A549 (cell line): ENCODE data around the gene RTN4RL2. TPM values are rescaled to one million over a fixed set of nuclear protein-coding genes. Genes with fewer than 3 reads are reported as not detected.
"Not testable (repeated sequence)": the region's sequence is repeated elsewhere in the genome, so short reads cannot be mapped to it uniquely, and the experiment has no call there.

Experiments
- ATAC-seq, 2 experiments: fragments of 200-7000 bp in 1 of 2; fragments of >200 bp in 1 of 2; cut with Nextera tagmentation in 1 of 2; cut with Tn5 transposase in 1 of 2; 3 replicates each; pipeline versions ENCODE4 v1.8.0 to v1.9.1; 2018 to 2020; ENCODE audit warnings: mild to moderate bottlenecking in 1 of 2, moderate library complexity in 1 of 2
- CTCF ChIA-PET: fragments of 300-600 bp; sonication (Branson Sonifier 250); formaldehyde crosslinking; extraction: SDS; loops from one replicate; lab custom pipeline; 2021; ENCODE audit warnings: antibody characterized with exemption, inconsistent platforms; lab: Yijun Ruan, JAX
- POLR2A ChIA-PET: fragments of 350-600 bp; formaldehyde crosslinking; extraction: SDS; loops from one replicate; lab custom pipeline; 2021; ENCODE audit warnings: antibody characterized with exemption, inconsistent platforms; lab: Yijun Ruan, JAX
- DNase-seq, 2 experiments: peaks; one replicate each; pipeline versions ENCODE4 v3.0.0 to v3.0.0-alpha.2; 2011 to 2016; ENCODE audit warnings: low read depth in 1 of 2, low spot score in 1 of 2
- FAIRE-seq: peaks from 2 replicates; lab custom pipeline; 2011; peaks lifted over from hg19 to GRCh38; lab: Jason Lieb, UNC
- H3K27ac ChIP-seq, 2 experiments: fragments of >200 bp; sonication (Bioruptor Twin); formaldehyde crosslinking; 3 replicates each; pipeline ENCODE4 v1.5.1; 2016 to 2017
- H3K4me1 ChIP-seq: fragments of >200 bp; sonication (Bioruptor Twin); formaldehyde crosslinking; 3 replicates; pipeline ENCODE4 v1.6.1; 2016
- H3K4me2 ChIP-seq: fragments of >200 bp; sonication (Bioruptor Twin); formaldehyde crosslinking; 3 replicates; pipeline ENCODE4 v1.6.1; 2016
- H3K4me3 ChIP-seq: fragments of >200 bp; sonication (Bioruptor Twin); formaldehyde crosslinking; 3 replicates; pipeline ENCODE4 v1.5.1; 2016
- H3K9me3 ChIP-seq: fragments of >200 bp; sonication (Bioruptor Twin); formaldehyde crosslinking; 3 replicates; pipeline ENCODE4 v1.6.1; 2016
- CHD2 ChIP-seq: fragments of 150-350 bp; IDR thresholded peaks from 2 replicates; pipeline ENCODE4 v1.6.1; 2014; ENCODE audit warnings: low read length; ENCODE audit not compliant: partially characterized antibody
- EHF ChIP-seq: fragments of 250-450 bp; sonication (Bioruptor Pico); IDR thresholded peaks from 2 replicates; pipeline ENCODE4 v1.5.0; 2020; ENCODE audit warnings: mild to moderate bottlenecking
- ESRRA ChIP-seq: fragments of 150-350 bp; IDR thresholded peaks from 2 replicates; pipeline ENCODE4 v1.6.1; 2014; ENCODE audit warnings: mild to moderate bottlenecking, low read length, borderline replicate concordance
- HOXA7 ChIP-seq: fragments of 250-450 bp; sonication (Bioruptor Pico); IDR thresholded peaks from 2 replicates; pipeline ENCODE4 v1.5.0; 2020; ENCODE audit warnings: mild to moderate bottlenecking, moderate library complexity
- HOXB5 ChIP-seq: fragments of 250-450 bp; sonication (Bioruptor Pico); IDR thresholded peaks from 2 replicates; pipeline ENCODE4 v1.5.0; 2020; ENCODE audit warnings: mild to moderate bottlenecking, moderate library complexity
- KDM5A ChIP-seq: fragments of 200-600 bp; sonication (generic); IDR thresholded peaks from 2 replicates; pipeline ENCODE4 v1.6.1; 2016; ENCODE audit warnings: antibody characterized with exemption, mild to moderate bottlenecking
- MAFK ChIP-seq: fragments of 450-650 bp; IDR thresholded peaks from 2 replicates; pipeline ENCODE4 v1.6.1; 2014; ENCODE audit not compliant: partially characterized antibody
- MAZ ChIP-seq: fragments of 150-350 bp; IDR thresholded peaks from 2 replicates; pipeline ENCODE4 v1.6.1; 2014; ENCODE audit warnings: antibody characterized with exemption, low read depth, low read length, borderline replicate concordance
- MYC ChIP-seq: IDR thresholded peaks from 2 replicates; pipeline ENCODE4 v1.6.1; 2012; ENCODE audit warnings: mild to moderate bottlenecking, inconsistent platforms, low read length, improper control_type of control experiment, borderline replicate concordance
- NPAS2 ChIP-seq: fragments of 250-450 bp; sonication (Bioruptor Pico); IDR thresholded peaks from 2 replicates; pipeline ENCODE4 v1.8.0; 2022; ENCODE audit warnings: mild to moderate bottlenecking, moderate library complexity, borderline replicate concordance
- PHF8 ChIP-seq: fragments of 200-600 bp; sonication (generic); IDR thresholded peaks from 2 replicates; pipeline ENCODE4 v1.6.1; 2016; ENCODE audit warnings: low read depth, mild to moderate bottlenecking, antibody characterized with exemption, moderate library complexity, borderline replicate concordance
- POLR2A ChIP-seq: IDR thresholded peaks from 2 replicates; pipeline ENCODE4 v1.6.1; 2012; ENCODE audit warnings: mild to moderate bottlenecking, low read length
- POLR2AphosphoS2 ChIP-seq: conservative IDR thresholded peaks from 2 replicates; pipeline ENCODE4 v1.6.1; 2012; ENCODE audit warnings: low read length, improper control_type of control experiment, inconsistent platforms
- RARB ChIP-seq: fragments of 250-450 bp; sonication (Bioruptor Pico); IDR thresholded peaks from 2 replicates; pipeline ENCODE4 v1.8.0; 2021; ENCODE audit warnings: mild to moderate bottlenecking, moderate library complexity
- RFX5 ChIP-seq: fragments of 450-650 bp; IDR thresholded peaks from 2 replicates; pipeline ENCODE4 v1.7.1; 2014; ENCODE audit warnings: antibody characterized with exemption, mild to moderate bottlenecking, moderate library complexity
- TFCP2L1 ChIP-seq: fragments of 250-450 bp; sonication (Bioruptor Pico); IDR thresholded peaks from 2 replicates; pipeline ENCODE4 v1.5.0; 2021; ENCODE audit warnings: mild to moderate bottlenecking
- TP53 ChIP-seq: fragments of 250-450 bp; sonication (Bioruptor Pico); IDR thresholded peaks from 2 replicates; pipeline ENCODE4 v1.5.0; 2021; ENCODE audit warnings: mild to moderate bottlenecking, moderate library complexity
- ZFP36 ChIP-seq: fragments of 450-650 bp; IDR thresholded peaks from 2 replicates; pipeline ENCODE4 v1.6.1; 2014; ENCODE audit warnings: borderline replicate concordance; ENCODE audit not compliant: partially characterized antibody
- ZNF302 ChIP-seq: fragments of 250-450 bp; sonication (Bioruptor Pico); IDR thresholded peaks from 2 replicates; pipeline ENCODE4 v1.9.0; 2021; ENCODE audit warnings: inconsistent platforms, mild to moderate bottlenecking, moderate library complexity
- WGBS: methylation state at CpG from one replicate; pipeline ENCODE4 v1.1.6; 2017; ENCODE audit errors: missing lambda C conversion rate; 5-methylcytosine and 5-hydroxymethylcytosine counted together
- polyA plus RNA-seq, 4 experiments: library from polyadenylated mRNA; depleted of rRNA in 3 of 4; stranded (reverse); fragments of >200 nt; fragmentation: RNase III in 1 of 4; extraction: RNeasy Plus Mini Kit Qiagen cat#74134 plus additional on column Dnase treatment in 1 of 4; gene quantifications; 2 replicates in 3 of 4; 3 replicates in 1 of 4; pipeline ENCODE4 v1.2.3, GENCODE V29; 2011 to 2017
- TF ChIP-seq, protein P1 (sequence below): fragments of 250-450 bp; sonication (Bioruptor Pico); IDR thresholded peaks from 2 replicates; pipeline ENCODE4 v1.5.0; 2020; ENCODE audit warnings: low read depth, mild to moderate bottlenecking, moderate library complexity
- TF ChIP-seq, protein P2 (sequence below): fragments of 450-650 bp; IDR thresholded peaks from 2 replicates; pipeline ENCODE4 v1.6.1; 2014; ENCODE audit warnings: antibody characterized with exemption
- TF ChIP-seq, protein P3 (sequence below): IDR thresholded peaks from 2 replicates; pipeline ENCODE4 v1.6.1; 2012; ENCODE audit warnings: low read depth, borderline replicate concordance

The RTN4RL2 gene
- polyA plus RNA-seq, 2 of the 4 experiments (the other 2 are of a cell fraction), result 9.2 to 23.7 TPM

DNA sequence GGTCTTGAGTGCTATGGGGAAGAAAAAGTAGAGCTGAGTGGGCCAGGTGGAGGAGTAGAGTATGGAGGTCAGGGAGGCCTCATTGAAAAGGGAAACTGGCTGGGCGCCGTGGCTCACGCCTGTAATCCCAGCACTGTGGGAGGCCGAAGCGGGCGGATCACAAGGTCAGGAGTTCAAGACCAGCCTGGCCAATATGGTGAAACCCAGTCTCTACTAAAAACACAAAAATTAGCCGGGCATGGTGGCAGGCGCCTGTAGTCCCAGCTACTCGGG lies 15.3 kb upstream of the RTN4RL2 start:
- not testable (repeated sequence) for H3K4me3 ChIP-seq, ATAC-seq, DNase-seq
- Histone ChIP-seq H3K4me1 (peaks cover 54% of the 10 kb centered on the region), H3K4me2 (peak overlapping the region; percentile 59), H3K27ac (peak overlapping the region; percentile 80 to 85)
- POLR2A ChIA-PET, result interaction anchor here (0.5 kb wide), 1 partner anchor 85 kb away, joined by 3 read pairs; no protein-coding TSS in a partner anchor
- 71% methylated on average over 9 of the region's 9 CpGs for WGBS
- TF ChIP-seq, protein P1, sequence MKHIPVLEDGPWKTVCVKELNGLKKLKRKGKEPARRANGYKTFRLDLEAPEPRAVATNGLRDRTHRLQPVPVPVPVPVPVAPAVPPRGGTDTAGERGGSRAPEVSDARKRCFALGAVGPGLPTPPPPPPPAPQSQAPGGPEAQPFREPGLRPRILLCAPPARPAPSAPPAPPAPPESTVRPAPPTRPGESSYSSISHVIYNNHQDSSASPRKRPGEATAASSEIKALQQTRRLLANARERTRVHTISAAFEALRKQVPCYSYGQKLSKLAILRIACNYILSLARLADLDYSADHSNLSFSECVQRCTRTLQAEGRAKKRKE (CRISPR knock-in tag), result 0 out of 2 replicates have a peak, but pooled peaks have one; percentile 16
- TF ChIP-seq, all 56 proteins: peak for 1; not testable (repeated sequence) for 55
- H3K9me3 ChIP-seq, FAIRE-seq: not testable (repeated sequence)
- CTCF ChIA-PET, result interaction anchor here (0.9 to 12.7 kb wide), 4 partner anchors 13 to 99 kb away, joined by 3 to 121 read pairs (median 6); partner anchors contain the start of gene RTN4RL2

DNA sequence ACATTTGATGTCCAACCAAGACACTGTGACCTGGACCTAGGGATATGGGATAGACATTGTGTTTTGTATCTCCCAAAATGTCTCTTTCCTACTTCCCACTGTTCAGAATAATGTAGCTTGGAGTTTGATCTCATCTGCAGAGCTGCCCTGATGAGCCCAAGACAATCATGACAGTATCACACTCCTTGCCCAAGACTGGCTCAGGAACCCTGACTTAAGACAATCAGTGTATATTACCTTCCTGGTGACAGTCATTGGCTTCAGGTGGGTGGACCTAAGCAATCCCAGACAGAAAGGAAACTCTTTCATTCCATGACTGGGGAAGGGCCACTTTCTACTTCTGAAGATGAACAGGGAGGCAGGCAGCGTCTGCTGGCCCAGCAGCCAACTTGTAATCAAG lies 14.3 kb upstream of the RTN4RL2 start:
- no peak for TF ChIP-seq EHF
- TF ChIP-seq CHD2, result no peak
- TF ChIP-seq RARB (CRISPR knock-in tag), result no peak
- no peak for TF ChIP-seq NPAS2 (CRISPR knock-in tag)
- TF ChIP-seq ESRRA, result no peak
- no peak for TF ChIP-seq MAZ
- TF ChIP-seq POLR2A, result no peak
- no peak for TF ChIP-seq MYC
- TF ChIP-seq ZNF302 (CRISPR knock-in tag), result no peak
- no peak for TF ChIP-seq TFCP2L1
- no peak for TF ChIP-seq HOXA7
- no peak for TF ChIP-seq POLR2AphosphoS2
- TF ChIP-seq, protein P2, sequence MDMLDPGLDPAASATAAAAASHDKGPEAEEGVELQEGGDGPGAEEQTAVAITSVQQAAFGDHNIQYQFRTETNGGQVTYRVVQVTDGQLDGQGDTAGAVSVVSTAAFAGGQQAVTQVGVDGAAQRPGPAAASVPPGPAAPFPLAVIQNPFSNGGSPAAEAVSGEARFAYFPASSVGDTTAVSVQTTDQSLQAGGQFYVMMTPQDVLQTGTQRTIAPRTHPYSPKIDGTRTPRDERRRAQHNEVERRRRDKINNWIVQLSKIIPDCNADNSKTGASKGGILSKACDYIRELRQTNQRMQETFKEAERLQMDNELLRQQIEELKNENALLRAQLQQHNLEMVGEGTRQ, result no peak
- no peak for TF ChIP-seq PHF8
- no peak for TF ChIP-seq TP53 (CRISPR knock-in tag)
- no peak for TF ChIP-seq RFX5
- no peak for TF ChIP-seq ZFP36
- TF ChIP-seq, protein P3, sequence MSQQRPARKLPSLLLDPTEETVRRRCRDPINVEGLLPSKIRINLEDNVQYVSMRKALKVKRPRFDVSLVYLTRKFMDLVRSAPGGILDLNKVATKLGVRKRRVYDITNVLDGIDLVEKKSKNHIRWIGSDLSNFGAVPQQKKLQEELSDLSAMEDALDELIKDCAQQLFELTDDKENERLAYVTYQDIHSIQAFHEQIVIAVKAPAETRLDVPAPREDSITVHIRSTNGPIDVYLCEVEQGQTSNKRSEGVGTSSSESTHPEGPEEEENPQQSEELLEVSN, result no peak
- no peak for TF ChIP-seq HOXB5 (CRISPR knock-in tag)
- no peak overlapping the region for H3K4me3 ChIP-seq
- peaks cover 49% of the 10 kb centered on the region for H3K4me1 ChIP-seq
- H3K4me2 ChIP-seq, result no peak overlapping the region
- 91% methylated on average over 1 of the region's 1 CpG for WGBS
- peak overlapping the region; percentile 80 to 85; a peak in 5 of 6 replicates for H3K27ac ChIP-seq
- no peak for ATAC-seq
- DNase-seq, result no peak
- ChIA-PET POLR2A (no interaction called here), CTCF (interaction anchor here (0.6 to 12.7 kb wide), 5 partner anchors 12 to 468 kb away, joined by 3 to 121 read pairs (median 3); partner anchors contain the start of gene RTN4RL2)
- H3K9me3 ChIP-seq, result no peaks in the 10 kb centered on the region; the same call in 2 of the 3 replicates
- FAIRE-seq, result no peak

DNA sequence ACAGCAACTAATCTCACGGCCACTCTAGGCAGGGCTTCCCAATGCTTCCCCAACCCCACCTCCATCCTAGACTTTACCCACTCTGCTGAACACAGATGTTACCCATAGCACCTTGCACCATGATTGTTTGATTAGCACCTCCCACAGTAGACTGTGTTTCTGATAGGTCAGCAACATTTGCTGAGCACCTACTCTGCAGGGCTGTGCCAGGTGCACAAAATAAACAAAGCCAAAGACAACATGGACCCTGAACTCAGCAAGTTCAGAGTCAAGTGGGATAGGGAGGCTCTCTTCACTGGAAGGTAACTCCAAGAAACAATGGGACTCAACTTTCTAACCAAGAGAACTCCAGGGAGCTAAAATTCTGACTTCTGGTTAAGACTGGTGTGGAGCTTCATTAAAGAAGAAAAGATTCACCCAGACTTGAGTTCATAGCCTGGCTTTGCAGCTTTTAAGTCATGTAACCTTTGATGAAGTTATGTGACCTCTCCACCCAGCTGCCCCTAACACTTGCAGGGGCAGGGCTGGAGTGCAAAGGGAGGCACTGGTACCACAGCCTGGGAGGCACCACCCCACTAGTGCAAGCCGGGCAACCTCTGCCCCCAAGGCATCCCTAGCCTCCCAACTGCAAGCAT lies 6.7 kb upstream of the RTN4RL2 start:
- CTCF ChIA-PET, result interaction anchor here (1.0 to 7.9 kb wide), 9 partner anchors 10 to 188 kb away, joined by 3 to 87 read pairs (median 3); no protein-coding TSS in a partner anchor
- ATAC-seq (no peak), FAIRE-seq (peak; percentile 18), DNase-seq (no peak)
- H3K4me2 ChIP-seq, result peak overlapping the region; percentile 35; the same call in 2 of the 3 replicates
- H3K4me3 ChIP-seq, result no peak overlapping the region
- POLR2A ChIA-PET, result no interaction called here
- H3K4me1 ChIP-seq, result peaks cover 32% of the 10 kb centered on the region
- H3K9me3 ChIP-seq, result no peaks in the 10 kb centered on the region
- WGBS, result 45% methylated on average over 2 of the region's 2 CpGs
- peak overlapping the region; percentile 20 to 53; a peak in 3 of 6 replicates for H3K27ac ChIP-seq
- TF ChIP-seq KDM5A, result no peak
- peak; percentile 42 for TF ChIP-seq MAFK
